ENCODE measurements around the gene LRRC8E.

- TF ChIP-seq, protein P1, sequence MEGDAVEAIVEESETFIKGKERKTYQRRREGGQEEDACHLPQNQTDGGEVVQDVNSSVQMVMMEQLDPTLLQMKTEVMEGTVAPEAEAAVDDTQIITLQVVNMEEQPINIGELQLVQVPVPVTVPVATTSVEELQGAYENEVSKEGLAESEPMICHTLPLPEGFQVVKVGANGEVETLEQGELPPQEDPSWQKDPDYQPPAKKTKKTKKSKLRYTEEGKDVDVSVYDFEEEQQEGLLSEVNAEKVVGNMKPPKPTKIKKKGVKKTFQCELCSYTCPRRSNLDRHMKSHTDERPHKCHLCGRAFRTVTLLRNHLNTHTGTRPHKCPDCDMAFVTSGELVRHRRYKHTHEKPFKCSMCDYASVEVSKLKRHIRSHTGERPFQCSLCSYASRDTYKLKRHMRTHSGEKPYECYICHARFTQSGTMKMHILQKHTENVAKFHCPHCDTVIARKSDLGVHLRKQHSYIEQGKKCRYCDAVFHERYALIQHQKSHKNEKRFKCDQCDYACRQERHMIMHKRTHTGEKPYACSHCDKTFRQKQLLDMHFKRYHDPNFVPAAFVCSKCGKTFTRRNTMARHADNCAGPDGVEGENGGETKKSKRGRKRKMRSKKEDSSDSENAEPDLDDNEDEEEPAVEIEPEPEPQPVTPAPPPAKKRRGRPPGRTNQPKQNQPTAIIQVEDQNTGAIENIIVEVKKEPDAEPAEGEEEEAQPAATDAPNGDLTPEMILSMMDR (IDR thresholded peaks at IDR 0.05 in 2 of 3, conservative IDR thresholded peaks at IDR 0.05 in 1 of 3; ENCODE audit: control insufficient read depth in 2 of 3, extremely low read depth in 1 of 3, insufficient read depth in 1 of 3, low read depth in 3 of 3, low read length in 3 of 3): no peak
- TF ChIP-seq SREBF2 (IDR thresholded peaks at IDR 0.05; ENCODE audit: low read length) (no peak), CHD4 (IDR thresholded peaks at IDR 0.05) (no peak), KDM1A (IDR thresholded peaks at IDR 0.05; ENCODE audit: borderline replicate concordance) (no peak), SUZ12 (IDR thresholded peaks at IDR 0.05; ENCODE audit: unreplicated experiment) (no peak), POLR2AphosphoS5 (IDR thresholded peaks at IDR 0.05; ENCODE audit: low read length) (no peak), RAD21 (IDR thresholded peaks at IDR 0.05; ENCODE audit: insufficient read depth, low read depth, low read length) (no peak)
Measured at GRCh38 chr19:7840629-7841028, 47.7 kb upstream of the LRRC8E start.
